Colonic mucosa (tissue), 4 donors: ENCODE data around the gene MKNK2. TPM values are rescaled to one million over a fixed set of nuclear protein-coding genes. Genes with fewer than 3 reads are reported as not detected.

Source experiments
- DNase-seq: peaks from one replicate; pipeline ENCODE4 v3.0.0-alpha.2; 2020
- H3K27ac ChIP-seq: fragments of 200-600 bp; one replicate; pipeline ENCODE4 v1.8.0; 2021
- H3K27me3 ChIP-seq: fragments of 200-600 bp; one replicate; pipeline ENCODE4 v1.8.0; 2021
- H3K36me3 ChIP-seq: fragments of 200-600 bp; one replicate; pipeline ENCODE4 v1.8.0; 2021
- H3K4me1 ChIP-seq: fragments of 200-600 bp; one replicate; pipeline ENCODE4 v1.8.0; 2021; ENCODE audit warnings: mild to moderate bottlenecking
- H3K4me3 ChIP-seq: fragments of 200-600 bp; one replicate; pipeline ENCODE4 v1.8.0; 2021
- H3K9ac ChIP-seq, 2 donors: one replicate each; pipeline ENCODE4 v1.7.0; 2013; ENCODE audit warnings: control low read depth in 2 of 2, low read depth in 2 of 2, low read length in 2 of 2
- H3K9me3 ChIP-seq: fragments of 200-600 bp; one replicate; pipeline ENCODE4 v1.8.0; 2021
- intact Hi-C: fragments of 100-400 bp; cut with DNase I; formaldehyde crosslinking; loops from one replicate; pipeline ENCODE4 v1.14.1; 2022
- total RNA-seq, 2 donors: library from RNA; stranded (reverse); fragmentation: NEBNext Ultra II Directional in 1 of 2; extraction: Animal tissue kit (Norgen Biotek cat#: 25700) in 1 of 2; gene quantifications; one replicate each; pipeline ENCODE4 v1.2.1, GENCODE V29; 2021
- TF ChIP-seq, protein P1 (sequence below): fragments of 200-600 bp; IDR thresholded peaks from one replicate; pipeline ENCODE4 v1.8.0; 2022; ENCODE audit warnings: antibody characterized with exemption, mild to moderate bottlenecking
- donor health status: healthy.
- donor health status: DM: no; HTN: no; CAD: no.
- donor health status: DM: no; HTN: no; CAD: no.

The MKNK2 gene
- total RNA-seq, 2 donors from 2014 or later: 358 to 589 TPM

DNA sequence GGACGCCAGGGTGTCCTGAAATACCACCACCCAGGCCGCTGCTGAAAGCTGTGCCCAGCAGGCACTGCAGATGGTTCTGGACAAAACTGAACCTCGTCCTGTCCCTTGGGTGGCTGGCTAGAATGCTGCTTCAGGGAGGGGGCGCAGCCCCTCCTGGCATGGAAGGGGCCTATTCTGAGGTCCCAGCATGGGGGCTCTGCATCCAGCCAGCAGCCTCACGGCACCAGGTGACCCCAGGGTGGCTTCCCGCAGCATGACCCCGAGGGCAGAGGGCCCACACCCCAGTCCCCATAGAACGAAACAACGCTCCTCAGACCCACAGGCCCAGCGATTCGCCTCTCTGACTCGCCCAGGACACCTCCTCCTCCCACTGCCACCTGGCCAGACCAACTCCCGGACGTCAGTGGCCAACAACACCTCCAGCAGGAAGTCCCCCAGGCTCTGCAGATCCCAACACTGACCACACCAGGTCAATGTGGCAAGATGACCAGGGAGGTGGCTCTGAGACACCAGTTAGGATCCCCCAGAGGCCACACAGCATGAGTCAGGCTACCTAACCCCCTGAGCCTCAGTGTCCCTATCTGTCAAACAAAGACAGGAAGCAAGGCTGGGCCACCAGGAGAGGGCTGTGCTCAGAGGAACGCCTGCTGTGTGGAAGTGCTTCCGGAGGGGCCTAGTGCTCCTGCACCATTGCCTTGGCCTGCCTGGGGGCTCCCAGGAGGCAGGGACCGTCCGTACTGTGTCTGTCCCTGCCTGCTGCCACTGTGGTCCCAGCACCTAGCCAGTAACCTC is 6.1 kb downstream of the MKNK2 start:
- Histone ChIP-seq H3K9me3 (no peaks in the 10 kb centered on the region), H3K9ac (peak overlapping the region in 1 of 2 donors; percentile 39), H3K36me3 (peaks cover 26% of the 10 kb centered on the region), H3K4me1 (peaks cover 42% of the 10 kb centered on the region), H3K27ac (no peak overlapping the region), H3K27me3 (no peaks in the 10 kb centered on the region), H3K4me3 (no peak overlapping the region)
- intact Hi-C loops: no loop called here
- TF ChIP-seq, protein P1, sequence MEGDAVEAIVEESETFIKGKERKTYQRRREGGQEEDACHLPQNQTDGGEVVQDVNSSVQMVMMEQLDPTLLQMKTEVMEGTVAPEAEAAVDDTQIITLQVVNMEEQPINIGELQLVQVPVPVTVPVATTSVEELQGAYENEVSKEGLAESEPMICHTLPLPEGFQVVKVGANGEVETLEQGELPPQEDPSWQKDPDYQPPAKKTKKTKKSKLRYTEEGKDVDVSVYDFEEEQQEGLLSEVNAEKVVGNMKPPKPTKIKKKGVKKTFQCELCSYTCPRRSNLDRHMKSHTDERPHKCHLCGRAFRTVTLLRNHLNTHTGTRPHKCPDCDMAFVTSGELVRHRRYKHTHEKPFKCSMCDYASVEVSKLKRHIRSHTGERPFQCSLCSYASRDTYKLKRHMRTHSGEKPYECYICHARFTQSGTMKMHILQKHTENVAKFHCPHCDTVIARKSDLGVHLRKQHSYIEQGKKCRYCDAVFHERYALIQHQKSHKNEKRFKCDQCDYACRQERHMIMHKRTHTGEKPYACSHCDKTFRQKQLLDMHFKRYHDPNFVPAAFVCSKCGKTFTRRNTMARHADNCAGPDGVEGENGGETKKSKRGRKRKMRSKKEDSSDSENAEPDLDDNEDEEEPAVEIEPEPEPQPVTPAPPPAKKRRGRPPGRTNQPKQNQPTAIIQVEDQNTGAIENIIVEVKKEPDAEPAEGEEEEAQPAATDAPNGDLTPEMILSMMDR: no peak
- DNase-seq: no peak

- Histone ChIP-seq H3K4me1 (peaks cover 38% of the 10 kb centered on the region), H3K4me3 (no peak overlapping the region), H3K27ac (no peak overlapping the region), H3K27me3 (no peaks in the 10 kb centered on the region), H3K9ac (no peak overlapping the region), H3K36me3 (peaks cover 33% of the 10 kb centered on the region), H3K9me3 (no peaks in the 10 kb centered on the region)
- intact Hi-C loops: no loop called here
- TF ChIP-seq, protein P1: no peak
- no peak for DNase-seq
These were observed 6.9 kb downstream of the MKNK2 start for GRCh38 chr19:2043961-2044708.

DNA sequence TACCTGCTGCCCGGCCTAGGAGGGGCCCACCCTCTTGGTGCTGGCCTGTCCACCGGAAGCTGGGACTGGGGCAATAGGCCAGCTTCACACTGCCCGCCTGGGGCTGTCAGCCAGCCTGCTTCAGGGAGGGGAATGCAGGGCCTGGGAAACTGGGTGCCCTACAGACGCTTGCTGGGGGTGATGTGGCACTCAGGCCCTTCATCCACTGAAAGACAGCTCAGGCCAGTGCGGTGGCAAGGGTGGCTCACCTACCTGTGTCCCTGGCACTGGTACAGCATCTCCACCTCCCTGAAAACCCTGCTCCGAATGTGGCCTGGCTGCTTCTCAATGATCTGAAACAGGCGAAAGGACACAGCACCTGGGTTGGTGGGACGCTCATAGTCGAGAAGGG is 7.8 kb downstream of the MKNK2 start:
- Histone ChIP-seq H3K4me3 (no peak overlapping the region), H3K9me3 (no peaks in the 10 kb centered on the region), H3K36me3 (peaks cover 42% of the 10 kb centered on the region), H3K4me1 (peaks cover 29% of the 10 kb centered on the region), H3K27me3 (no peaks in the 10 kb centered on the region), H3K27ac (peak overlapping the region; percentile 73), H3K9ac (peak overlapping the region; percentile 81 to 83)
- intact Hi-C loops: no loop called here
- no peak for DNase-seq
- TF ChIP-seq, protein P1: no peak

- TF ChIP-seq, protein P1: no peak
- Histone ChIP-seq H3K9ac (peak overlapping the region; percentile 81 to 83), H3K4me3 (no peak overlapping the region), H3K36me3 (peaks cover 42% of the 10 kb centered on the region), H3K27me3 (no peaks in the 10 kb centered on the region), H3K9me3 (no peaks in the 10 kb centered on the region), H3K4me1 (peaks cover 24% of the 10 kb centered on the region), H3K27ac (peak overlapping the region; percentile 73)
- peak; percentile 65 for DNase-seq
- intact Hi-C loops: no loop called here
These were observed 8.4 kb downstream of the MKNK2 start for GRCh38 chr19:2042485-2043250.
